Pancreas (tissue), 10 donors: ENCODE measurements around the gene THAP6. TPM values are rescaled to one million over a fixed set of nuclear protein-coding genes. Genes with fewer than 3 reads are reported as not detected.

Experiments used
- ATAC-seq, 4 donors: fragments of 200-7000 bp; cut with Tn5 transposase; one replicate each; pipeline versions ENCODE4 v1.8.0 to v1.9.1; 2020; ENCODE audit warnings: mild to moderate bottlenecking in 4 of 4, moderate library complexity in 4 of 4
- DNase-seq, 6 donors: peaks; one replicate each; pipeline ENCODE4 v3.0.0-alpha.2; 2020
- FAIRE-seq: peaks from 2 replicates; lab custom pipeline; 2012; peaks lifted over from hg19 to GRCh38; lab: Jason Lieb, UNC
- H3K27ac ChIP-seq, 4 donors: fragments of 200-600 bp; sonication (generic); 1 replicate in 3 of 4; 2 replicates in 1 of 4; pipeline versions ENCODE4 v1.5.0 to v1.8.0; 2020
- H3K27me3 ChIP-seq, 4 donors: fragments of 200-600 bp; one replicate each; pipeline ENCODE4 v1.8.0; 2021
- H3K36me3 ChIP-seq, 3 donors: fragments of 200-600 bp; sonication (generic) in 1 of 3; one replicate each; pipeline versions ENCODE4 v1.5.0 to v1.8.0; 2020 to 2021
- H3K4me1 ChIP-seq, 3 donors: fragments of 200-600 bp; one replicate each; pipeline ENCODE4 v1.8.0; 2021
- H3K4me3 ChIP-seq, 4 donors: fragments of 200-600 bp; sonication (generic) in 2 of 4; one replicate each; pipeline versions ENCODE4 v1.5.0 to v1.8.0; 2020 to 2021
- H3K9me3 ChIP-seq, 4 donors: fragments of 200-600 bp; one replicate each; pipeline ENCODE4 v1.8.0; 2021
- CTCF ChIP-seq, 4 donors: fragments of 200-600 bp; sonication (generic) in 3 of 4; IDR thresholded peaks; one replicate each; pipeline versions ENCODE4 v1.5.0 to v1.8.0; 2021; ENCODE audit warnings: antibody characterized with exemption in 4 of 4
- WGBS, 2 donors: extraction: QIAGEN DNeasy Blood & Tissue Kit; methylation state at CpG; one replicate each; pipeline ENCODE4 v1.1.7; 2013; 5-methylcytosine and 5-hydroxymethylcytosine counted together
- intact Hi-C, 3 donors: fragments of 100-400 bp; cut with DNase I; formaldehyde crosslinking; loops; one replicate each; pipeline versions ENCODE4 v1.11.1 to v1.14.2; 2022
- polyA plus RNA-seq, 2 donors: library from polyadenylated mRNA; stranded (reverse); fragments of 200-250 nt; gene quantifications; one replicate each; pipeline ENCODE4 v1.2.3, GENCODE V29; 2013
- total RNA-seq, 6 donors: library from RNA; stranded (reverse); fragmentation: NEBNext Ultra II Directional in 4 of 6; extraction: Animal tissue kit (Norgen Biotek cat#: 25700) in 4 of 6; gene quantifications; one replicate each; pipeline versions ENCODE4 v1.2.1 to v1.2.4, GENCODE V29; 2021 to 2023
- donor health status: healthy with polysubstance abuse.
- donor health status: DM: no; HTN: no; CAD: no; lungs with moderate emphysema.
- donor health status: DM: no; HTN: no; CAD: no.
- donor health status: control.
- donor health status: control.
- donor health status: Bipolar disorder and iron deficiency.
- donor health status: DM: yes; HTN: yes; CAD: no.
- donor health status: DM: no; HTN: no; CAD: no.
- donor health status: DM: no; HTN: no; CAD: no.
- donor health status: DM: yes; HTN: yes; CAD: no.

Gene THAP6
- total and polyA plus RNA-seq, 8 donors = 3.6 to 11.5 (median 8.3) TPM

DNA sequence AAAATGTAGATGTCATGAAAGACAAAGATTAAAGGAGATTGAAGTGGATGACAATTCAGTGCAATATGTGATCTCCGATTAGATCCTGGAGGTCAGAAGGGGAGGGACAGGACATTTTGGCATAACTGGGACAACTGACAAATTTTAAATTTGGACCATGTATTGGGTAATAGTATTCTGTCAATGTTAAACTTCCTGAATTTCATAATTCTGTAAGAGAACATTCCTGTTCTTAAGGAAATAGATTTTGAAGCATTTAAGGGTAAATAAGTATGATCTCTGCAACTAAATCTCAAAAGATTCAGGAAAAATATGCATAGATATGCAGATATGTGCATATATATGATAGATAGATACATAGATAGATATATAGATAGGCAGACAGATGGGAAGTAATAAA is 52.6 kb downstream of the THAP6 start:
- Histone ChIP-seq H3K4me1 (no peaks in the 10 kb centered on the region), H3K27me3 (no peaks in the 10 kb centered on the region), H3K9me3 (no peaks in the 10 kb centered on the region), H3K27ac (no peak overlapping the region), H3K36me3 (no peaks in the 10 kb centered on the region), H3K4me3 (no peak overlapping the region)
- WGBS, 2 donors = 65 to 77% methylated on average over 1 of the region's 1 CpG
- no peak for FAIRE-seq
- no peak for DNase-seq
- intact Hi-C loops = no loop called here
- TF ChIP-seq CTCF (IDR thresholded peaks at IDR 0.05) = no peak
- ATAC-seq = no peak

- DNase-seq = no peak
- no peak overlapping the region for H3K27ac ChIP-seq
- H3K27me3 ChIP-seq = no peaks in the 10 kb centered on the region
- H3K9me3 ChIP-seq = no peaks in the 10 kb centered on the region
- no peaks in the 10 kb centered on the region for H3K36me3 ChIP-seq
- no peak overlapping the region for H3K4me3 ChIP-seq
- TF ChIP-seq CTCF (IDR thresholded peaks at IDR 0.05) = no peak
- 67 to 83% methylated on average over 2 of the region's 2 CpGs for WGBS, 2 donors
- FAIRE-seq = no peak
- ATAC-seq = no peak
- H3K4me1 ChIP-seq = no peaks in the 10 kb centered on the region
- intact Hi-C loops = no loop called here
Measured at GRCh38 chr4:75567725-75568124, 53.5 kb downstream of the THAP6 start.

Other genes with a start within 250 kb of the THAP6 start
- gene RCHY1, start 70 bp upstream of the THAP6 start, total RNA-seq = 10 to 100 TPM in 5 of 6 donors, 1 to 10 TPM in 1; 9.1 to 21.6 (median 16.3) TPM
- gene RCHY1, start 70 bp upstream of the THAP6 start, polyA plus RNA-seq = 10 to 100 TPM in 1 of 2 donors, 1 to 10 TPM in 1; 6.9 to 14.6 TPM
- gene ODAPH, start 41.6 kb downstream of the THAP6 start, total RNA-seq = not detected
- not detected for gene ODAPH, start 41.6 kb downstream of the THAP6 start, polyA plus RNA-seq
- gene CDKL2, start 116.1 kb downstream of the THAP6 start, total RNA-seq = 1 to 10 TPM in 1 of 6 donors, under 1 TPM in 5; 0.47 to 1.0 (median 0.70) TPM
- under 1 TPM; 0.15 to 0.23 TPM for gene CDKL2, start 116.1 kb downstream of the THAP6 start, polyA plus RNA-seq
- gene G3BP2, start 158.9 kb downstream of the THAP6 start, total RNA-seq = 10 to 100 TPM; 27.9 to 51.0 (median 42.4) TPM
- 10 to 100 TPM in 1 of 2 donors, 1 to 10 TPM in 1; 7.8 to 34.1 TPM for gene G3BP2, start 158.9 kb downstream of the THAP6 start, polyA plus RNA-seq
- gene USO1, start 210.1 kb downstream of the THAP6 start, total RNA-seq = 10 to 100 TPM; 40.1 to 58.2 (median 55.6) TPM
- 10 to 100 TPM; 31.2 to 40.2 TPM for gene USO1, start 210.1 kb downstream of the THAP6 start, polyA plus RNA-seq